Subcutaneous adipose tissue (tissue), 4 donors: Measurements from ENCODE around the gene GLG1. TPM values are rescaled to one million over a fixed set of nuclear protein-coding genes. Genes with fewer than 3 reads are reported as not detected.

Experiments
- CTCF ChIP-seq: fragments of 450-650 bp; IDR thresholded peaks from one replicate; pipeline ENCODE4 v1.5.1; 2016; ENCODE audit warnings: low read depth, mild to moderate bottlenecking, control low read depth, antibody characterized with exemption, moderate library complexity
- total RNA-seq, 4 donors: library from RNA; depleted of rRNA; stranded (reverse); fragments of >200 nt; gene quantifications; one replicate each; pipeline ENCODE4 v1.1.0, GENCODE V29; 2016

Gene GLG1
- total RNA-seq, 4 donors from 2014 or later = 138 to 168 (median 150) TPM

GRCh38 chr16:74623214-74623838, 16.4 kb upstream of the GLG1 start:
- no peak for TF ChIP-seq CTCF

GRCh38 chr16:74622005-74622404, 15.1 kb upstream of the GLG1 start:
- TF ChIP-seq CTCF = no peak

GRCh38 chr16:74617206-74617788, 10.4 kb upstream of the GLG1 start:
- TF ChIP-seq CTCF = no peak

- no peak for TF ChIP-seq CTCF
Measured at GRCh38 chr16:74611721-74612120, 4.8 kb upstream of the GLG1 start.

- no peak for TF ChIP-seq CTCF
Measured at GRCh38 chr16:74608944-74609343, 2.0 kb upstream of the GLG1 start.

- no peak for TF ChIP-seq CTCF
Measured at GRCh38 chr16:74608381-74608780, 1.5 kb upstream of the GLG1 start.

GRCh38 chr16:74607962-74608356, 1.0 kb upstream of the GLG1 start:
- TF ChIP-seq CTCF = no peak
